ENCODE data around the gene PCCB.
A peak's percentile ranks its signal among the peaks of the same experiment; 100 is the strongest.
"Not testable (repeated sequence)": the region's sequence is repeated elsewhere in the genome, so short reads cannot be mapped to it uniquely, and the experiment has no call there.

PCCB gene

GRCh38 chr3:136250059-136250902 lies at the start of gene PCCB:
PCCB (plus strand) TSS chr3:136250340; CDS start chr3:136250376, 36 bp downstream.
- peak; percentile 93 for DNase-seq

DNA sequence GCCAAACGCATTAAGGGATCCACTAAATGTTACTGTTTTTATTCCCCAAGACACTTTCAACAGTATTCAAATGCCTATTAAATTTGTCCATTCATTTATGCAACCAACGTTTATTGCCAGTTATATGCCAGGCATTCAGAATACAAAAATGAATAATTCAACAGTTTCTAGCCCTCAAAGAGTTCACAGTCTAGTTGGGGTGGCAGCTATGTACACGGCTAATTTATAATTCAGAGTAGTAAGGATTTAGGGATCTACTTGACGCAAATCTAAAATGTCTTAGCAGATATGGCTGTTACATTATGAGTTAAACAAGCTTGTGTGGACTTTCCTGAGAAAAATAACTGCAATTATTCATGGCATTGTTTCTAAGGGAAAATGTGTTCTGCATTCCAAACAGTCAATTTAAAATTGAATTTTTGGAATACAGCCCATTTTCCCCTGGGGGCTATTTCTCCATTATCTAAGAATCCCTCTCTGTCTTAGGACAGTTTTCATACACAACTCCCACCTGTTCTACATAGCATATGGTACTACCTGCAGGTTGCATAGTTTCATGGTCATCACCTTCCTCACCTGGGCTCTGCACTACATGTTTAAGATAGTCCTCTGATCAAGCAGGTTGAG lies 42.5 kb upstream of the PCCB start:
- no peak for DNase-seq

DNA sequence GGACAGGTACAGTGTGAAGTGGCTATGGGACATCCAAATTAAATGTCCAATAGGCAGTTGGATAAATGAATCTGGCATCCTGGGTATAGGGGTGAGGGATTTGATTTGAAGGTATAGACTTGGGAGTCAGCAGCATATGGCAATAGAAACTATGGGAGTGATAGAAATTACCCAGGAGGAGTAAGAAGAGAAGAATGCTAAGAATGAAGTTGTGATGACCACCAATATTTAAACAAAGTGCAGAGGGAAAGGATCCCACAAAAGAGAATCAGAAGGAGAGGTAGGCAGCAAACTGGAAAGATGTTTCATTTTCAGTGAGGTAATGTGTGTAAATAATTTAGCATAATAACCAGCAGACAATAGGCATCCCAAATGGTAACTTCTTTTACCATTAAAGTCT lies 40.2 kb upstream of the PCCB start:
- no peak for DNase-seq

GRCh38 chr3:136211547-136211946 lies 38.6 kb upstream of the PCCB start:
- no peak for DNase-seq

GRCh38 chr3:136222746-136223145 lies 27.4 kb upstream of the PCCB start:
- DNase-seq = not testable (repeated sequence)

- DNase-seq = no peak
Observed at GRCh38 chr3:136232413-136232812, 17.7 kb upstream of the PCCB start.

DNA sequence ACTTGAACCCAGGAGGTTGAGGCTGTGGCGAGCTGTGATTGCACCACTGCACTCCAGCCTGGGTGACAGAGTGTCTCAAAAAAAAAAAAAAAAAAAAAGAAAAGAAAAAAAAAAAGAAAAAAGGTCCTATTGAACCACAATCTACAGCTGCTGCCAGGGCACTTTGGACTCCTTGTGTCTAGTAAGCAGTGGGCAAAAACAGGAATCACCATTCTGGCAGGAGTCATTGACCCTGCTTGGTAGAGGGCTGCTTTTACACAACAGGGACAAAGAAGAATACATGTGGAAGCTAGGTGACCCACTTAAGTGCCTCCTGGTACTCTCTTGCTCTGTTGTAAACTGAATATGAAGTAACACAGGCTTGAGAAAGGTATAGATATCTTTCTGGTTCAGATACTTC lies 14.6 kb upstream of the PCCB start:
- DNase-seq = no peak

GRCh38 chr3:136236109-136236508 lies 14.0 kb upstream of the PCCB start:
- DNase-seq = no peak

DNA sequence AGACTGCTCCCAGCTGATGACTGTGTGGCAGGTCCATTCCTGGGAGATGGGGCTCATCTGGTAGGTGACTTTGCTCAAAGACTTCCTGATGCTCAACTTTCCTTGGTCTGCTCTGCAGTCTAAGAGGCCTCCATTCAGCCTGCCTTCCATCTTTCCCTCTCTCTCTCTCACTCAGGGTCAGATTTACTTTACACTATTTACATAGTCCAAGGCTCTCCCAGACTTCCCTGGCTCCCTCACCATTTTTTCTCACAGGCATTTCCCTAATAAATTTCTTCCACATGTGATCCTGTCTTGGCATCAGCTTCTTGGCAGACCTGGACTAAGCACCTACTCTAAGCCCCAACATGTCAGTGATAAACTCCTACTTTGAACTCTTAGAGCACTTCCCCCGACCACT lies 13.0 kb upstream of the PCCB start:
- no peak for DNase-seq

DNA sequence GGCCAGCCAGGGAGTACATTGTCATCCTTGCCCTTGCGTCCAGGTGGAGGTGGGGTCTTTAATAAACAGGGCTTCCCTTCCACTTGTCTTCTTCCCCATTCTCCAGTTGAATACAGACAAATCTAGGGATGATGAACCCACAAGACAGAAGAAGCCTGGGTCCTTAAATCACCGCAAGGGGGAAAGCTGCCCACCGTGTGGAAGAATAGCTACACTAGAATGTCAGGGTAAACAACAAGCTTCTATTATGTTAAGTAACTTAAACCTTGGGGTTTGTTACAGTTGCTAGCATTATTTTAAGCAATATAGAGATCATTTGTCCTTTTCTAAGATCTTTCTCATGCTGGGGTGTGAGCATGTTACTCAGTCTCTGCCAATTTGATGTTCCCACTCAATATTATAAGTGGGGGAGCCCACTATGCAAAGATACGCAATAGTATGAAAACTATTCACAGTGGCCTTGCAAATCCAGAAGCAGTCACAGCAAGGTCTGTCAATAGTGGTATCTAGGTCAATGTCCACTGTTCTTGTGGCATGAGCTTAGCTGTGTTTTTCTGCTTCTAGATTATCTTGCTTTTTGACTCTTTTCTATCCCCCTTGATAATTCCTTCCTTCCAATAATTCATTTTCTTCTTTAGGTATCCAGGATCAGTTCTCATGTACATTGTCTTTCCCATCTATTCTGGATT lies 12.0 kb upstream of the PCCB start:
- DNase-seq = no peak

- no peak for DNase-seq
Observed at GRCh38 chr3:136239094-136239493, 11.0 kb upstream of the PCCB start.

DNA sequence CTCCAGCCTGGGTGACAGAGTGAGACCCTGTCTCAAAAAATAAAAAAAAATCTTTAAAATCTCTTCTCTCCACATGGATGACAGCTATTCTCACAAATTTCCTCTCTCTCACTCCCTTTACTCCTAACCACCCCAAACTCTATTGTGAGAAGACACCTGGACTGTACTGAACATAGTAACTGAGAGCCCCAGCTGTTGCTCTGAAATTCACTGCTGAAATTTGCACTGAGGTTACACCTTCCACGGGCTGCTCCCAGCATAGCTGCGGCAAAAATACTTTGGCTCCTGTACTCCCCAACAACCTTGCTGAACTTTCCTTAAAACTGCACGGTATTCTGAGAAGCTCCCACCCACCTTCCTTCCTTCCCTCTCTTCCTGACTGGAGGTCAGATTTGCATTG lies 4.4 kb upstream of the PCCB start:
- no peak for DNase-seq

DNA sequence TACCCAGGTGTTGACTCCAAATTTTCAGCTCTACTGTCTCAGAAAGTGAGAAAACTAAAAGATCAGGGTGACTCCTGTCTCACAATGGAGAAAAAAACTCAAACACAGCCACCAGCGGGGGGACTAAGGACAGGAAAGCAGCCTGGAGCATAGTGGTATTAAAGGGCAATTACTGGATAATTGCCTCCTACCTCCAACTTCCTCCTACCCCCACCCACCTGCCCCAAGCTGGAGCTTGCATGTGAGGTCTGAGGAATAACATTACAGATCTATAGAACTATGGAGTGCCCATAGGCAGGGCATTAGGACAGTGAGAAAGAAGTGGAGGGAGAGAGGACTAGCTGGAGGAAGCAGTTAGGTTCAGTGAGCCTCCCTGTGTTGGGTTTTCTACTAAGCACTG lies 2.7 kb upstream of the PCCB start:
- DNase-seq = no peak

GRCh38 chr3:136247855-136248590 lies 2.1 kb upstream of the PCCB start:
- DNase-seq = no peak

GRCh38 chr3:136249091-136249490 lies 1.0 kb upstream of the PCCB start:
- no peak for DNase-seq

GRCh38 chr3:136249593-136249992 lies 547 bp upstream of the PCCB start:
- DNase-seq = no peak

DNA sequence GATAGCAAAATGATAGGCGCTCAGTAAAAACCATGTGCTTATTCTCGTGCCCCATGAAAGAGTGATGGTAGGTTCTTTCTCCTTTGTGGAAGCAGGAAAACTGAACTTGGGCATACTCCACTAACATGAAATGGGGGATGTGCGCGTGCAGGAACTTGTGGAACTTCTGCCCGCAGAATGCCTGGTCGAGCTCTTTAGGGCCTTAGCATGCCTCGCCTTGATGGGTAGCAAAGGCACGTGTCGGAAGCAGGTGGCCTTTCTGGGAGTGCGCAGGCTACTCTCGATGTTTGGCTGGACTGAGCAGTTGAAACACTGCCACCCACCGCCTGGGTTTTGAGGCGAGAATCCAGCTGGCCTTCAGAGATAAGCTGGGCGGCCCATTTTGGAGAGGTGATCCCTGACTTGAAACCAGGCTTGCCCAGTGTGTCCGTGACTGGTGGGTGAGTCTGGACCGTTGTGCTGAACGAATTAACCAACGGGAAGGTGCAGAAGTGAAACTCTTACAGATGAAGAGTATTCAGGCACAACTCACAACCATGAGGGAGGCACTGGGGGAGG lies 842 bp downstream of the PCCB start:
- DNase-seq = peak; percentile 25

GRCh38 chr3:136251511-136251910 lies 1.4 kb downstream of the PCCB start:
- no peak for DNase-seq

- no peak for DNase-seq
Observed at GRCh38 chr3:136255672-136256406, 5.7 kb downstream of the PCCB start.

GRCh38 chr3:136258199-136258598 lies 8.1 kb downstream of the PCCB start:
- DNase-seq = no peak

DNA sequence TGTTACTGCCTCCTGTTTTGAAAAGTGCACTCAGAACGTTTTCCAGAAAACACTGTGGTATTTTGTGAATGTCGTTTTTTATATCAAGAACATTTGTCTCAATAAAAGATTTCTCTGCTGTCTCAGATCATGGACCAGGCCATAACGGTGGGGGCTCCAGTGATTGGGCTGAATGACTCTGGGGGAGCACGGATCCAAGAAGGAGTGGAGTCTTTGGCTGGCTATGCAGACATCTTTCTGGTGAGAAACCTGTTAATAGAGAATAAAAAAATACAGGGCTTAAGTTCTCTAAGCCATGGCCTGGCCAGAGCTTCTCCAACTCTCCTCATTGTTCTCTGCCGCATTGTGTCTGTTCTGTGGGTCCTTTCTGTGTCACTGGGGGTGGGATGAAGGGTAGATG lies 11.7 kb downstream of the PCCB start:
- DNase-seq = no peak

DNA sequence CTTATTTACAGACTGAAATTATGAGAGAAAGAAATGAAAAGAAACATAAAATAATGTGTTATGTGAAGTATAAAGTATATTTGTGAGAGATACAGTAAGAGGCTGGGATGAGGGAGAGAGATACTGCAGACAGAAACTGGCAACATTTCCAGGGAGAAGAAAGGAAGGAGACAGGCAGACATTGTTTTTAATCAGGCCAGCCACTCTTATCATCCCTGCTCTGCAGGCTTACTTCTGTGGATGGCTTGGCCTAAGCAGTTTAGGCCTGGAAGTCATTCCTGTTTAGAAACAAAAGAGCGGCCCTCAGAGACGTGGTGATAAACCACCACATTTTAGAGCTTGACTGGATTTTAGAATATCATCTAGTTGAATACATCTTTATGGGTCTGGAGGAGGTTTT lies 12.4 kb downstream of the PCCB start:
- no peak for DNase-seq
